Subcutaneous adipose tissue (tissue), 4 donors: ENCODE measurements around the gene TERT. TPM values are rescaled to one million over a fixed set of nuclear protein-coding genes. Genes with fewer than 3 reads are reported as not detected.

Experiments
- total RNA-seq, 4 donors: library from RNA; depleted of rRNA; stranded (reverse); fragments of >200 nt; gene quantifications; one replicate each; pipeline ENCODE4 v1.1.0, GENCODE V29; 2016
- TF ChIP-seq, protein P1 (sequence below): fragments of 450-650 bp; IDR thresholded peaks from one replicate; pipeline ENCODE4 v1.5.1; 2016; ENCODE audit warnings: low read depth, mild to moderate bottlenecking, control low read depth, antibody characterized with exemption, moderate library complexity

The TERT gene
- total RNA-seq, 4 donors from 2014 or later, result not detected

DNA sequence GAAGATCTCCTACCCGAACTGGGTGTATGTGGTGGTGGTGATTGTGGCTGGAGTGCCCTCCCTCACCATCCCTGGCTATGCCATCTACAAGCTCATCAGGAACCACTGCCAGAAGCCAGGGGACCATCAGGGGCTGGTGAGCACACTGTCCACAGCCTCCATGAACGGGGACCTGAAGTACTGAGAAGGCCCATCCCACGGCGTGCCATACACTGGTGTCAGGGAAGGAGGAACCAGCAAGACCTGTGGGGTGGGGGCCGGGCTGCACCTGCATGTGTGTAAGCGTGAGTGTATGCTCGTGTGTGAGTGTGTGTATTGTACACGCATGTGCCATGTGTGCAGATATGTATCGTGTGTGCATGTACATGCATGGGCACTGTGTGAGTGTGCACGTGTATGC is 73.1 kb downstream of the TERT start:
- TF ChIP-seq, protein P1, sequence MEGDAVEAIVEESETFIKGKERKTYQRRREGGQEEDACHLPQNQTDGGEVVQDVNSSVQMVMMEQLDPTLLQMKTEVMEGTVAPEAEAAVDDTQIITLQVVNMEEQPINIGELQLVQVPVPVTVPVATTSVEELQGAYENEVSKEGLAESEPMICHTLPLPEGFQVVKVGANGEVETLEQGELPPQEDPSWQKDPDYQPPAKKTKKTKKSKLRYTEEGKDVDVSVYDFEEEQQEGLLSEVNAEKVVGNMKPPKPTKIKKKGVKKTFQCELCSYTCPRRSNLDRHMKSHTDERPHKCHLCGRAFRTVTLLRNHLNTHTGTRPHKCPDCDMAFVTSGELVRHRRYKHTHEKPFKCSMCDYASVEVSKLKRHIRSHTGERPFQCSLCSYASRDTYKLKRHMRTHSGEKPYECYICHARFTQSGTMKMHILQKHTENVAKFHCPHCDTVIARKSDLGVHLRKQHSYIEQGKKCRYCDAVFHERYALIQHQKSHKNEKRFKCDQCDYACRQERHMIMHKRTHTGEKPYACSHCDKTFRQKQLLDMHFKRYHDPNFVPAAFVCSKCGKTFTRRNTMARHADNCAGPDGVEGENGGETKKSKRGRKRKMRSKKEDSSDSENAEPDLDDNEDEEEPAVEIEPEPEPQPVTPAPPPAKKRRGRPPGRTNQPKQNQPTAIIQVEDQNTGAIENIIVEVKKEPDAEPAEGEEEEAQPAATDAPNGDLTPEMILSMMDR, result no peak

DNA sequence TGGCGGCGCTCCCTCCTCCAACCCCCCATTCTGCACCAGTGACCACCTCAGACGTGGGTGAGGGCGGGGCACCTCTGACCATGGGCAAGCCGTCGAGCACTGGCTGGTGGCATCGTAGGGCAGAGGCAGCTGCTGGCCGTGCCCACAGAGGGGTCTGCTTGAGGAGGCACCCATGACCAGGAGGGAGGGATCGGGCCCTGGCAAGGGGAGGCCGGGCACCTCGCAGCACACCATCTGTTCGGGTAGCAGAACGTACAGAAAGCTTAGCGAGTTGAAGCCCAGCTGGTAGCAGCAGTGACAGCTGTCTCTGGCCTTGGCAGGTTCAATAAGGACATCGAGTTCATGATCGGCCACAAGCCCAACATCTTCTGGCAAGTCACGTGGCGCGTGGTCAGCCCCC is 74.0 kb downstream of the TERT start:
- TF ChIP-seq, protein P1, result no peak

DNA sequence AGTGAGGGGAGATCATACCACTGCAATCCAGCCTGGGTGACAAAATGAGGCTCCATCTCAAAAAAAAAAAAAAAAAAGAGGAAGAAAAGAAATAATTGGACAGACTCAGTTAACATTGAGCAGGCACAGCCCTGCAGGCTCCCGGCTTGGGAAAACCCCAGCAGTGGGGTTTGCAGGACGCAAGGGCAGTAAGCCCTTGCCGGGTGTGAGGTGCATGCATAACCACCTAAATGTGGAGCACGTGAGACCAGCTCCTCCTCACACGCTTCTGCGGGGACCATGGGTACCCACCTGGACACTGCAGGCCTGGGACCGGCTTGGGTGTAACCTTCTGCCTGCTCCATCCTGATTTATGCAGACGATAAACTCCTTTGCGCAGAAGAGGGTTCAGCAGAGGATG is 74.5 kb downstream of the TERT start:
- TF ChIP-seq, protein P1, result no peak

DNA sequence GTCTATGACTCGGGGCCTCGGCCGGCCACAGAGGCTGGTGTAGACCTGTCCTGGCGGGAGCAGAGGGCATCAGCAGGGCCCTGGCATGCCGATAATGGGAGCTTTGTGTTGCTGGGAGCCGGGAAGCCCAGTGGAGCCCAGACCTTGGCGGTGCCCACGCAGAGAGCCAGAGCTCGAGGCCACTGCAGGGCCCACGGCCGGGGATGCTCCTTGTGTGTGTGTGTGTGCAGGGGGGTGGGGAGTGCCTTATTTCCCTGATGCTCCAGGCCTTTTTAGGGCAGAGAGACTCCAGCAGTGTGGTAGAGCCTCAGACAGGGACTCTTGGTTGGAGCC is 75.1 kb downstream of the TERT start:
- TF ChIP-seq, protein P1, result no peak

DNA sequence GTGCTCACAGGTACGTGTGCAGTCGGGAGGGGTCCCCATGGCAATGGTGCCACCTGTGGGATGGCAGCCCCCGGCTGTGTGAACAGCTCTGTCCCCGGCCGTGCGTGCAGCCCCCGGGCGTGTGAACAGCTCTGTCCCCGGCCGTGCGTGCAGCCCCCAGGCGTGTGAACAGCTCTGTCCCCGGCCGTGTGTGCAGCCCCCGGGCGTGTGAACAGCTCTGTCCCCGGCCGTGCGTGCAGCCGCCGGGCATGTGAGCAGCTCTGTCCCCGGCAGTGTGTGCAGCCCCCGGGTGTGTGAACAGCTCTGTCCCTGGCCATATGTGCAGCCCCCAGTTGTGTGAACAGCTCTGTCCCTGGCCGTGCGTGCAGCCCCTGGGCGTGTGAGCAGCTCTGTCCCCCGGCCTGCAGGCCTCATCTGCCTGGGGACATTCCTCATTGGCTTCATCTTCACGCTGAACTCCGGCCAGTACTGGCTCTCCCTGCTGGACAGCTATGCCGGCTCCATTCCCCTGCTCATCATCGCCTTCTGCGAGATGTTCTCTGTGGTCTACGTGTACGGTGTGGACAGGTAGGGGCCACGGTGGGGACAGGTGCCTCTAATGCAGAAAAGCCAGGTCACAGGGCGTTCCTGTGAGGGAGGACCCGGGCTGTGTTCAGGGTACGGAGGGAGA is 75.6 kb downstream of the TERT start:
- TF ChIP-seq, protein P1, result no peak

DNA sequence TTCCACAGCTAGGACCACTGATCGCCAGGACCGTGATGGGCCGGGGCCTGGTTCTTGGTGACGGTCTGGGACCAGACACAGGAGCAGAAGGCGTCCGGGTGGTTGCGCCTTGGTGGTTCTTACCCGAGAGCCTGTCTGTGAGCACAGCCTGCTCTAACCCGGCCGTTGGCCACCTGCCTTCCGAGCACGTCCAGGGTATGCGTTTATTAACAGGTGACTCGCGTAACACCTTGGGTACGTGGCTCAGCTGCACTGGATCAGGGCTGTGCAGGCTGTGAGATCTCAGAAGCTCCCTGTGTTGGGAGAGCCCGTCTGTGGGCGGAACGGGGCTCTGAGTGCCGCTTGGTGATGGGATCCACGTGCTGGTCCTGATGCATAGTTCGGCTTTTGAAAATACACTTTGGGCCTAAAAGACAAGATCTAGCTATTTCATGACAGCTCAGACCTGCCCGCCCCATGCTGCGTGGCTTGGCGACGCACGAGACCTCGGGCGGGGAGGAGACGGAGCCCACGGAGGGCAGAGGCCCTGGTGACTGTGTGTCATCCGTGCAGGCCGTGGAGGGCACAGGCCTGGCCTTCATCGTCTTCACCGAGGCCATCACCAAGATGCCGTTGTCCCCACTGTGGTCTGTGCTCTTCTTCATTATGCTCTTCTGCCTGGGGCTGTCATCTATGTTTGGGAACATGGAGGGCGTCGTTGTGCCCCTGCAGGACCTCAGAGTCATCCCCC is 76.4 kb downstream of the TERT start:
- TF ChIP-seq, protein P1, result no peak

DNA sequence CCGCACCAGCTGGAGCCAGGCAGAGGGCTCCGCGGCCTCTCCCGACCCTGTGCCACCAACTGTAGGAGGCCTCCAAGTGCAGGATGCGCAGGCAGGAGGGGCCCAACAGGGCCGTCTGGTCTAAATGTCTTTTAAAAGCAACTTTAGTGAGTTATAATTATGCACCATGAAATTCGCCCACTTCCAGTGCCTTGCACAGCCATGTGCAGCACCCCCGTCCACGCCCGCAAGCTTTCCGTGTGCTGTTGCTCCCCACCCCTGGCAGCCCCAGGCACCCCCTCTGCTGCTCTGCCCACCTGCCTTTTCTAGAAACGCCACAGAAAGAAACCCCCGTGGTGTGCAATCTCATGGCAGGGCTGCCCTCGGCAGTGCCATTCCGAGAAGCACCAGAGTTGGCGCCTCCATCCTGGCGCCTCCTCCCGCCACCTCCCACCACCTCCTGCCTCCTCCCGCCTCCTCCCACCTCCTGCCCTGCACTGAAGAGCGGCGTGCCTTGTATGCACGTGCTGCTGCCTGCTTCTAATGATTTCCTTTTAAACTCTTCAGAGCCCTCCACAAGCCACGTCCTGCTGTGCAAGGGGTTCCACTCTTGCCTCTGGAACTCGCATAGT is 77.2 kb downstream of the TERT start:
- TF ChIP-seq, protein P1, result no peak
